UCSD-AML1 (cell line): ENCODE results near the gene SH2D7.

ENCODE experiments used
- DNase-seq: peaks from one replicate; lab custom pipeline; 2025; ENCODE audit not compliant: unreplicated experiment; lab: John Stamatoyannopoulos, UW

Gene SH2D7

DNA sequence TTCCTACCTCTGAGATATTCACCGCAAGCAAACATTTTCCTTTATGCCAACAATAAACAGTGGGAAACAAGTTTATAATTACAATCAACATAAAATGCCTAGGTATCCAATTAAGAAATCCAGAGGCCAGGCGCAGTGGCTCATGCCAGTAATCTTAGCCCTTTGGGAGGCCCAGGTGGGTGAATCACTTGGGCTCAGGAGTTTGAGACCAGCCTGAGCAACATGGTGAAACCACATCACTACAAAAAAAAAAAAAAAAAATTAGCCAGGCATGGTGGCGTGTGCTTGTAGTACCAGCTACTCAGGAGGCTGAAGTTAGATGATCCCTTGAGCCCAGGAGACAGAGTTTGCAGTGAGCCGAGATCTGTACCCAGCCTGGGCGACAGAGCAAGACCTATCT is 32.1 kb upstream of the SH2D7 start:
- DNase-seq: no peak

DNA sequence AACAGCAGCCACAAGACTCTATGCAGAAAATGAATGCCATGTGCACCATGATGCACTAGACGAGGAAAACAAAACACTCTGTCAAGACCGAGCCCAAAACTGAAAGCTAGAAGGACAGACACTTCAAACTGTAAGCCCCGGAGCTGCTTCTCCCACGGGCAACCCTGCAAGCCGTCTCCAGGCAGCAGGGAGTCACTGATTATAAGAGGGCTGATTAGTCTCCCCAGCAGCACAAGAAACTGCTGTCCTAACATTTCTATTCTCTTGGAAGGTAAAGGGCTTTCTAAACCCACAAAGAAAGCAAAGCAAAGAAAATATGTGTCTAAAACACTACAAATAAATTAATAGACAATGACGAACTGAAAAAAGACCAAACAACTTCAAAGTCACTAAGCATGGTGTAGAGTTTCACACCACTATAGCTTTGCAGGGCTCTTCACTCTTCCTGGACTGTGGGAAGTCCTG is 30.4 kb upstream of the SH2D7 start:
- no peak for DNase-seq

DNA sequence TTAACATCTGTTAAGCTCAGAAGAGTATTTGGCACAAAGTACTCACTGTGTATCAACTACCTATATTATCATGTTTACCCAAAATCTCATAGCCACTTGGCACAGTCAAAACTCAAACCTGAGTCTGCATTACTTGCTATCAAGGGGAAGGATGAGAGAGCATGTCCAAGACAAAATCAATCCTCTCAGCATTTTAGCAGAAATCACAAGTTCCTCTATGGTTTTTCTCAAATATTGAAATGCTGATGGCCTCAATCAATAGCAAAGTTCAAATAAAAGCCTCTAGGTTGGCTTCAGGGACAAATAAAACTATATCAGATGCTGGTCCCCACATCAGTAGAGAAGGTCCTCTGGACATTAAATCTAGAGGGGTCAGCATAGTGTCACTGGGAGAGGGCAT is 29.1 kb upstream of the SH2D7 start:
- no peak for DNase-seq

DNA sequence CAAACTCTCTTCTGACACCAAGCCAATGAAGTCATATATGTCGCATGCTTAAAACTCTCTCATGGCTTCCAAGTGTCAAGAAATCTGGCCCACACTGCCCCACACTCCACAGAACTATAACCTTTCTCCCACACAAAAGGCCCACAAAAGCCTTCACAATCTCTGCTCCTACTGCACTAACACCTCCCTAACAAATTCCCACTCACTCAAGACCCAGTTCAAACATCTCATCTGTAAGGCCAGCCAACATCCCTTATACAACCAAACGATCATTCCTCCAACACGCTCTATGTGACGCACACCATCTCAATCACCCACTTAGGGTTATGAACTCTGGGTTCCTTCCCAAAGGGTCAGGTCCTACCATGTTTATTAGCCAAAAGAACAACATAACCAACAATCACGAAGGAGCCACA is 28.4 kb upstream of the SH2D7 start:
- no peak for DNase-seq

DNA sequence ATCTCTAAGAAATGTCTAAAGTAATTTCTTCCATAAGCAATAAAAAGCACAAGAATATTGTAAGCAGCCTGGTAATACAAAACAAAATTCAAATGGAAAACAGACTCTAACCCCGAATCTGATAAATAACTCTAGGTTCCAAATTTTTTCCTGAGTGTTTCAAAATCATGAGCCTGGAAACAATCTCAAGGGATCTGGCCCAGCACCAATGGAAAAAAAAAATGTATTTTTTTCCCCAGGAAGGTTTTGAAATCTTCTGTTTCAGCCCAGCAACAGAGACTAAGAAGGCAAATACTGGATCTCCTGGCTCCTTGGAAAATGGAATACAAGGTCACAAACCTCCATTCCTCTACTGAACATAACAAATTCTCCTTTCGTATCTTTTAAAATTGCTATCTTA is 27.8 kb upstream of the SH2D7 start:
- no peak for DNase-seq

DNA sequence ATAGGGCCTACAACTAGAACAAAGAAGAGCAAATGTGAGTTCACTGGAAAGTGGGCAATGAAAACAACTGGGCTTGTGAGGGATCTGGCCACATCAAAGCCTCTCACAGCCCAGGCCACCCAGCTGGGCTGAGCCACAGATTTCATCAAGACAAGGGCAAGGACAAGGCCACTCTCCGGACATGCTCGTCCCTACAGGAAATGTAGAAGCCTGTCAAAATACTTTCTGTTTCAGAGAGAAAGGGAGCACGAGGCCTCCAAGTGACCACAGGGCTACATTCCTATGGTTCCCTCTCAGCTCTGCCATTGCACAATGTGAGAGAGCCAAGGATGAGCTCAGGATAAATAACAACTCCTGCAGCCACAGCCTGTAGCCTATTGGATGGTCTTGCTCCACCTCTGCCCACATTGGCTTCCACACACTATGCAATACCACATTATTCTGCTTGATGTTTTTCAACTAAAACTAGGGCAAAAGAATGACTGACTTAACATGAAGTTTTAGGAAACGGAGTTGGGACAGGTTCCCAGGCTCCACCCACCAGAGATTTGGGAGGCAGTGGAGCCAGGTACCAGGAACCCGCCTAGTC is 27.0 kb upstream of the SH2D7 start:
- peak; percentile 48 for DNase-seq

DNA sequence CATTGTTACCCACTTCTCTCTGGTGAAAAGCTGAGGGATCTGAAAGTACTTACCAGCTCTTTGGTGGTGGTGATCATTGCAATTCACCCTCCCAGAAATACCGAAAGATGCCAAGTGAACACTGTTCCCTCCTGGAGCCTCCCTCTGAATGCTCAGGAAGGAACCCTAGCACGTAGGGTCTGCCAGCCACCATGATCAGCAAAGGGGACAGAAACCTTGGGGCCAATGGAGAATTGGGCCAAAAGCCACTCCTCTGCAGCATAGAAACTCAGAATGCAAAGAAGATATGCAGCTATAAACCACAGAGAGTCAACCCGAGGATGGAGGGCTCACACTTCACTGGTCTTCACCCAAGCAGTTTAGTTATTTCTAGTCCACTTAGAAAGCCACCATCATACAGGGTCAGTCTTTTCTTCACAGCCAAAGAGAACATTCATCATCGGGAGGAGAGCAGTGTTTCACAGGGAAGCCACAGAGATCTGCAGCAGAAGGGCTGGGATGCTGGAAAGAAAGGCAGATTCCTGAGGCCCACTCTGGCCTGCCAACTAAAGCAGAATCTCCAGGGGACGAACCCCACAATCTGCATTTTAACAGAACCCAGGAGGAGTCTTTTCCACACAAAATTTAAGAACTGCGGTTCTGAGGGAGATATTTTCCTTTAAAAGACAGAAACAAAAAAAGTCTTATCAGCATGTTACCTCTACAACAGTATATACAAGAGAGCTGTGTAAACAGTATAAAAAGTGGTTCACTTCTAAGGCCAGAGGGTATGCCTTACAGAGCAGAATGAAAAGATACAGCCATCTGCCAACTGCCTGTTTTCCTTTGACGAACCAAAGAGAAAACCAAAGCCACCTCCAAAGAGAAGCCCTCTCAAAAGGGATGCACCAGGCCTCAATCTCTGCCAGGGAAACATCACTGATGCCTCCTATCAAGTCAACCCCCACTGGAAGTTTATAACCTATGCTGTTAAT is 26.1 kb upstream of the SH2D7 start:
- DNase-seq: no peak

DNA sequence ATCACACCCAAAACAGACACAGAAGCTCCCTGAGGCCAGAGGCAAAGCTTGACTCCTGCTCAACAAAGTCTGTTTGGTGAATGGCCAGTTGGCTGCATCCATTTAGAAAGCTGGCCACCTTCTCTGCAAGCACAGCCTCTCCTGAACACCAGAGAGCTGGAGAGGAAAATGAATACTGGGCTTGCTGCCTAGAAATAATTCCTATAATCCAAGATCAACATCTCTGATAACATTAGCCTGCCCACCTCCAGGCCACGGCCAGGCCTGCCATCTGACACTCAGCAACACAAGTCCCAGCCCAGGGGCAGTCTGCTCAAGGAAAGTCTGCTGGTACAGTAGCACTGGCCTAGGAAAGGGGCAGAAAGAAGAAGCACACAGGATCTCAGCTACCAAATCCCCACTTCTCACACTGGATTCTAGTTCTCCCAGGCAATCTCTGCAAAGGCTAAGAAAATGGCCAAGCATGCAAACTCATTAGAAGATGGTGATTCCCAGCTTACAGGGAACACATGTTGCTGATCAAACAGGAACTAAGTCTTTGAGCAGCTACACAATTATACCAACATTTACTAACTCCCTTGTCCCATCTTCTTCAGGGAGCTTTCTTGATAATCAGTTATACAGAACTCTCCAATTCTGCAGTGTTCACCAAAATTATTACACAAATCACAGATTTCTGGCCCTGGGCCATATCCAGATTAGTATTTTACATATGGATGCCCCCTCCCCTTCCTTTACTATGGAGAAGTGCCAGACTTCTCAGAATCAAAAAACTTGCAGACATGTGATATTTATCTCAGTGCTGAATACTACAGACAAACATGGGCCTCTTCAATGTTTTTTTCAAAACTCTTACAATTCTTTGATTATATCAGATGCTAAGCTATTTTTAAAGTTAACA is 24.8 kb upstream of the SH2D7 start:
- no peak for DNase-seq

DNA sequence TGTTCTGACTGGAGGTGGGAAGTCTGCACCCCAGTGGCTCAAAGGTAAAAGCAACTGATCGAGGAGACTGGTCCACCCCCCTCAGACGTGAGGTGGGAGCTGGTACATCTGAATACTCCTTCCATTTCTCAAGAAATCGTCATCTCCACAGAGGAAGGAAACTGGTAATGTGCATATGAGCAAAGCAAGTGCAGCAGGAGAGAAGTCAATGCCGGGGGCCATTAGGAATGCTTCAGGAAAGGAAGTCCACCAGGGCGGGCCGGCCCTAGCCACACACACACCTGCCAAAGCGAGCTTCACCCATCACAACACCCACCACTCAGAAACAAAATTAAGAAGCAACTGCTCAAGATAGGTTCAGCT is 23.3 kb upstream of the SH2D7 start:
- no peak for DNase-seq

DNA sequence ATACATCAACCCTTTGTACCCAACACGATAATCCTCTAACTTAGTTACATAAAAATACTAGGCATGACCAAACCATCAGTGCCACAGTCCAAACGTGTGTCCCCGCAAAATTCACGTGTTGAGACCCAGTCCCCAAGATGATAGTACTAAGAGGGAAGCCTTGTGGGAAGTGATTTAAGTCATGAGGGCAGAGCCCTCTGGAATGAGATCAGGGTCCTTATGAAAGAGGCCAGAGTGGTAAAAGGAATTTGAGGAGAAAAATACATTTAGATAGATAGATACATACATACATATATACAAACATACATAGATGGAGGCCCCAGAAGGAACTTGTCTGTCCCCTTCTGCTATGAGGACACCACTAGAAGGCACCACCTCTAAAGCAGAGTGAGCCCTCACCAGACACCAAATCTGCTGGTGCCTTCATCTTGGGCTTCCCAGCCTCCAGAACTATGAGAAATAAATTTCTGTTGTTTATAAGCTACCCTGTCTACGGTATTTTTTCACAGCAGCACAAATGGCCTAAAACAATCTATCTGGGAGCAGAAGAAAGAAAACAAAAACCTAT is 22.8 kb upstream of the SH2D7 start:
- no peak for DNase-seq

DNA sequence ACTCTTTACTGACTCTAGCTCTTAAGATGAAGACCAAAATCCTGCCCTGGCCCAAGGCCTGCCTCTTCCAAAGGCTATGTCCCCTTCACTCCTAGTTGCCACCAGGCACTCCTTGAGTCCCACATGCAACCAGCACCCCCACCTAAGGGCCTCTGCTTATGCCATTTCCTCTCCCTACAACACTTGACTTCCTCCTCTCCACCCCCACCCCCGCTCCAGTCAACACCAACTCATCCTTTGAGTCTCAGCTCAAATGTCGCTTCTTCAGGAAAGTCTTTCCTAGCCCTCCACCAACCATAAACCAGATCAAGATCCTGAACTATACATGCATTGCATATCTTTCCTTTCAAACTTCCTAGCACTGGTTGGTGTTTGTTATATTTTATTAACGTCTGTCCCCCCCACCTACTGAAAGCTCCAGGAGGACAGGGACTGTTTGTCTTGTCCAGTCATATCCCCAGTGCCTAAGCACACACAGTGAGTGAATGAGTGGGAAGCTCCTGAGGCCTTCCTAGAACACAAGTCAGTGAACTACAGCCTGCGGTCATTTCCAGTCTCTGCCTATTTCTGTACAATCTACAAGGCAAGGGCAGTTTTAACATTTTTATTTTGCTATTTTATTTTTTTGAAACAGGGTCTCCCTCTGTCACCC is 22.2 kb upstream of the SH2D7 start:
- DNase-seq: peak; percentile 59

DNA sequence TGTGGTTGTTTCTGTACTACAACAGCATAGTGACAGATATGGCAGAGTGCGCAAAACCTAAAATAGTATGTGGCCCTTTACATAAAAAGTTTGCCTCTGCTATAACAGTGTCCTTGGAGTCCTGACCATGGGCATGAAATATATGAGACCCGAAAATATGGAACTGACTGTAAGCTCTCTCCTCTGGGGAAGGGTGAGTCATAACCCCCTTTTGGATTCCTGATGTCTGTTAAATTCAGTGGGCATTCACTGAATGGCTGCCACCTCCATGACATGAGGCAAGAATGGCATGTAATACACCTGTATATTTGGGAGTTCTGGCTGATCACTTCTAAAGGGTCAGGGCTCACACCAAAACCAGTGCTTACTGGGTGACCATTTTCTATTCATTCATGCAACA is 21.0 kb upstream of the SH2D7 start:
- DNase-seq: no peak

DNA sequence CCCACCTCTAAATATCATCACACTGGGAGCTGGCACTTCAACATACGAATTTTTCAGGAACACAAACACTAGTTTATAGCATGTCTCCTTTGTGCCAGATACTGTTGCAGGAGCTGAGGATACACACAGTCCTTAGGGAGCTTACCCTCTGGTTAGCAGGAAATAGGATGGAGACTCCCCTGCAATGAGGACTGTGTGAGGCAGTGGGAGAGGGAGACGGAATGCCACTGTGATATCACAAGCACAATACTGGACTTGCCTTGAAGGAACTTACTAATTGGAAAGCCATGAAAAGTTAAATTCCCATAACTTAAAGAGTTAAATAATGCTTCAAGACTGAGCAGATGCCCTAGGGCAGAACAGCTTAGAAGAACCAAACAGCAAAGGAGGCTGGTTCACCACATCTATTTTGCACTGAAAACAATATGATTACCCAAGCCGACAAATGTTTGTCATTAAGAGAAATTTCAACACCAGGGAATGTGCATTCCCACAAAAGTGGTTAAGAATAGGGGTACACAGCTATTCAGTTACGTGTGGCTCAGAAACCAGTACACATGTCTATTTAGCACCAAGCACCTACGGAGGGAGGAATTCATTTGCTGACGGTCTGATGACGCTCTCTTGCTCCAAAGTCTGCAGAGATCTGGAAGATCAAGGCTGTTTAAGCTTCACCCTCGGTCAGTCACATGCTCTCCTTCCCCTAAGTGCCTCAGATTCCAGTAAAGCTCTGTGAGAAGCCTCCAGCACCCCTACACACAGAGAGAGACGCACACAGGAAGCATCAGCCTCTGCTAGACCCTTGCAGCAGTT is 20.1 kb upstream of the SH2D7 start:
- DNase-seq: no peak

DNA sequence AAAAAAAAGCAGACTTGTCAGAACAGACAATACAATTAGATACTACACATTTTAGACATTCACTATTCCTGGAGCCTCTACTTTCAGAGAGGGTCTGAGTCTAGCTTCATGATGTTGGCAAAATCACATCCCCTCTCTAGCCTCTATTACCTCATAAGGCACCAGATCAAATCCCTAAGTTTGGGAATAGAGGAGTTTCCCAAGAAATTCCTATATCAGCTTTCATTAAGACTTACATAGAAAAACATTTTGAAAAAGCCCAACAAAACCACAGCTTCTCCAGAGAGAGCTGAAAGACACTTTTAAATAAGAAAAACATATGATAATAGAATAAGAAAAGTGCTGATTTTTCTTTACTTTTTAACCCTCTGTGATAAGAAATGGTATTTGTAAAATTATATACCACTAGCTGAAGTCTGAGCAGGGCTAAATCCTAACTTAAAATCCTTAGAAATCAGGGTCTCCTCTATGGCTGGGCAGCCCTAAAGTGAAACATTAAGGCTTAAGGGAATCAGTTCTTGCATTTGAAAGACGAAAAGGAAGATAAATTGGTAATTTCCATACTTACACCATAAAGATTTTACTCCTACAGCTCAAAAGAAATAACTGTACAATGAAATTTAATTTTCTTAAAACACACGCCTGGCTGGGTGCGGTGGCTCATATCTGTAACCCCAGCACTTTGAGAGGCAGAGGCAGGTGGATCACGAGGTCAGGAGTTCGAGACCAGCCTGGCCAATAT is 19.1 kb upstream of the SH2D7 start:
- no peak for DNase-seq

DNA sequence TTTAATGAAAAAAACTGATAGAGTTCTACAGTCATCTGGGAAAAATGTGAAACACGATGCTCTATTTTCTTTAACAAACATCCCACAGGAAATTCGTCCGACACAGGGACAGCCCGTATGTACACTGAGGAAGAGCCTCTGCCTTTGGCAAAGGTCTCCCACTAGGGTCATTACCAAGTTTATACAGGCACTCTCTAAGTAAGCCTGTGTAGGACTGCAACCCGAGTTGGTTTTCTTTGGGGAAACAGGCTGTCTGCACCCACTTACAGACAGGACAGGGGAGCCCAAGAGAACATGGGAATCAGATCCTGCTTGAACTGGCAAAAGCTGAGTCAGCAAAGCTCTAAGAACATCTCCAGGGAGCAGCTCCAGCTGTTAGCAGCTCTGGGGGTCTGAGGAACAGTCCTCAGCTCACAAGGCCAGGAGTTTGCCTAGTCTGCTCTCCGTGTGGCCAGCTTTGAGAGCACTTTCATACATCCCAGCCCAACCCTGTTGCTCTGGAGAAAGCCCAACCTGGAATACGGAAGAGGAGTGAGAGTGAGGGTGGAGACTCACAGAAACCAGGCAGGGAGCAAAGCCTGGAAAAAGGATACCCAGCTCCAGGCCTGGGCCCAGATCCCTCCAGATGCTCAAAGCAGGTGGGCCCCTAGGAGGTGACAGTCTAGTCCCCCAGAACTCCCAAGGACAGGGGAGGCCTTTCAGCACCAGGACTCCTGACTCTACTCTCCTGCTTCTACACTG is 16.7 kb upstream of the SH2D7 start:
- no peak for DNase-seq

DNA sequence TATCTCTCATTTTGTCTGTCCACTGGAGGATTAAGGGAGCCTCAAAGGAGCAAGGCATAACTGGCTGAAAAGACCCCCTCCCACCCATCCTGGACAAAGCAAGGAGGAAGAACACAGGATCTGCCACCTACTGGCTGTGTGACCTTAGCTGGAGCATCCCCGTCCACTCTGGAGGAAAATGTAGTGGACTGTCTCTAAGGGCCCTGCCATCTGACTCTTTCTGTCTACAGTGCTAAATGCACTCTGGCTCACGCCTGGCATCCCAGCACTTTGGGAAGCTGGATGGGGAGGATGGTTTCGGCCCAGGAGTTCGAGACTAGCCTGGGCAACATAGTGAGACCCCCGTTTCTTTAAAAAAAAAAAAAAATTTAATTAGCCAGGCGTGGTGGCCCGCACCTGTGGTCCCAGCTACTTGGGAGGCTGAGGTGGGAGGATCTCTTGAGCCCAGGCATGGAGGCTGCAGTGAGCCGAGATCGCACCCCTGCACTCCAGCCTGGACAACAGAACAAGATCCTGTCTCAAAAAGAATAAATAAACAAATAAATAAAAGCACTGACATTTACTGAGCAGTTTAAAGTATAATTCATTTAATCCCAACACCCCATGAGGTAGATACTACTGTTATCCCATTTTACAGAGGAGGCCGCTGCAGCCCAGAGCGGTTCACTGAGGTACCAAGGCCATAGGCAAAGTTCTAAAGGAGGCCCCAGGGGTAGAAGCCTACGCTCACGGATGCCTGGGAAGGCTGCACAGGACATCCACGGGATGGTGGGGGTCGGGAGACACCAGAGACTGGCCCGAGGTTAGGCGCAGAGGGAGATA is 15.9 kb upstream of the SH2D7 start:
- DNase-seq: no peak

DNA sequence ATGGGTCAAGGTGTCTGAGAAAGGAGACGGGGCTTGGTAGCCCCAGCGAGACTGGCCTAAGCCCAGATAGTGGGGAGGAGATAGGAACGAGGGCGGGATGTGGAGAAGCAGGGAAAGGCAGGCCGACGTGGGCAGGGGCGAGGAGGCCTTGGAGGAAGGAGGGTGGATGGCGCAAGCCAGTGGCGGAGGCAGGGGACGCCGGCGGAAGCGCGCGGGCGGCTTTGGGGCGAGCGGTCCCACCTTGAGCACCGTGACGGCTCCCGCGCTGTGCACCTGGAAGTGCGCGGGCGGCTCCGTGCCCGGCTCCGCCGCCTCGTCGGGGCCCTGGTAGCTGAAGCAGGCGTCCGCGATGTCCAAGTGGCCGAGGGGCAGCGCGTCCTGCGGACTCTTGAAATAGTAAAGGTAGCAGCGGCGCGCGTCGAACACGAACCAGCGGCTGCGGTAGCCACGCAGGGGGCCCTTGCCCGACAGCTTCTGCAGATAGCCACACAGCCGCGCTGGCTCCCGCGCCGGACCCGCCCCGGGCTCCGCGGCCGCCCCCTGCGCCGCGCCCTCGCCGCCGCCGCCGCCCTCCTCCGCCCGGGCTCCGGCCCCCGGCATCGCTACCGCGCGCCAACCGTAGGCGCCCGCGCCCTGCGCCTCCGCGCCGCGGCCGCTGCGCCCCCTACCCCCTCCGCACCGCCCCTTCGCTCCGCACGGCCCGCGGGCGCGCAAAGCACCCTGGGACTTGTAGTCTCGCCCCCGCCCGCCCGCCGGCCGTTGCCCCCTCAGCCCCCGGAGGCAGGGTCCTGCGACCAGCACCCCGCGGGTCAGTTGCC is 15.1 kb upstream of the SH2D7 start, which contains the start of gene TBC1D2B:
TBC1D2B (minus strand) TSS at position 659 of the 818 bp plus-strand sequence; CDS start at position 600, 59 bp downstream.
- peak; percentile 64 for DNase-seq
